GM19035 (cell line): ENCODE measurements around the gene KCNQ5.

Experiments
- ATAC-seq: cut with Tn5 transposase; IDR thresholded peaks from one replicate; pipeline ENCODE4 v1.9.1; 2021; ENCODE audit not compliant: unreplicated experiment

KCNQ5 gene

GRCh38 chr6:72639920-72640614 is 18.2 kb downstream of the KCNQ5 start:
- ATAC-seq = no peak

DNA sequence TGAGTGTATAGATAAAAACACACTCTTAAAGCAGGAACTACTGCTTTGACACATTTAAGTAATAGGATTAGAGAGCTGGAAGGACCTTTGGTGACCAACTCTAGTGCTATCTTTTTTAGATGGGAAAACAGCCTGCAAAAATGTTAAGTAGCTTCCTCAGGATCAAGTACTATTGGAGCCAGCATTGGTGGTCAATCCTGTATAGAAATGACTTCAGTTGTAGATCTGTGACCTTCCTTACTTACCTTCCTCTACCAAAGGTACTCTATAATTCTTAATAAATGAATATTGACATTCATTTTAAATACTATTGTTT is 18.7 kb downstream of the KCNQ5 start:
- ATAC-seq = no peak

GRCh38 chr6:72642435-72642834 is 20.6 kb downstream of the KCNQ5 start:
- ATAC-seq = peak; percentile 41

GRCh38 chr6:72643214-72643613 is 21.4 kb downstream of the KCNQ5 start:
- ATAC-seq = no peak

DNA sequence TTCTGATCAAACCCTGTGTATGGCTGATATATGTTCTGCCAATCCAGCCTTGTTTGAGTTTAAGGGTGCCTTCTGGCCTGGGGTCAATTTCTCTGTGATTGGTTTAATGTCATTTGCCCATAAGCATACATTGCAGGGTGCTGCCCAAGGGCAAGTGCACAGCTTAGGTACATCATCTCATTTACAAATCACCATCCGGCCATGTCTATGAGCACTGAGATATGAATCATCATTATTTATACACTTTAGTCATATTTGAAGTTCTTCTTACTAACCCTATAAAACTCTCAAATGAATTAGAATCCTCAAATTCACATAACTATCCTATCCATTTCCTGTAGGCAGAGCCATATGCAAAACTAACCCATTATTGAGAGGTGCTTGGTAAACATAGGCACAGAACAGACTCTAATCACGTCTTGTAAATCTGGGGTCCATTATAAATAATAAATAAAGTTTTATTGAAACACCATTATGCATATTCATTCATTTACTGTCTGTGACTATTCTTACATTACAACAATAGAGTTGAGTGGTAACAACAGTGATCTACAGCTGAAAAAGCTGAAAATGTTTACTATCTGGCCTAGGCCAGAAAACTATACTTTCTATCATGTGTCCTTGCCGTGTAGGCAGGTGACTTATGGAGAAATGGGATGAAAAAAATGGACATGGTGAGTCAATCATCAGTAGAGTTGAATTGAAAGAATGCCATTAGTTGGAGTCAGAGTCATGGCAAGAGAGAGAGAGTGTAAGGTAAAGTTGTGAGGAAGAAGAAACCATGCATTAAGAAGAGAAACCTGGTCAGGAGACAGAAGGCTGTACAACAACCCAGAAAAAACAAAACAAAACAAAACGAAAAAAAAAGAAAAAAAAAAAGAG is 25.0 kb downstream of the KCNQ5 start:
- no peak for ATAC-seq

DNA sequence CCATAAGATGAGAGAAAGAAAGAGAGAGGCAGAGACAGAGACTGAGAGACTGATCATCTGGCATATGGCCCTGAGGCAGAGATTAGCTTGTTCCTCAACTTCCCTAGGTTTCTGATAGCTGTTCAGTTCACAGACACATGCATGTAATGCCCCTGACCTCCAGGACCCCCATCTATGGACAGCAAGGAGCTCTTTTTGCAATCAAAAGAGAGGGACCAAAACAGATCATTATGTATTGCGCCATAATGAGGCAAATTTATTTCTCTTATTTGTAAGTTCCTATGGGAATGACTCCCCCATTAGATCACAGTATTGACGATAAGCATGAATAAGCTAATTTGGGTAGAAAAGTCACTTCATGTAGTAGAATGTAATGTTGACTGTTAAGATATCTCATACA is 25.6 kb downstream of the KCNQ5 start:
- ATAC-seq = no peak

DNA sequence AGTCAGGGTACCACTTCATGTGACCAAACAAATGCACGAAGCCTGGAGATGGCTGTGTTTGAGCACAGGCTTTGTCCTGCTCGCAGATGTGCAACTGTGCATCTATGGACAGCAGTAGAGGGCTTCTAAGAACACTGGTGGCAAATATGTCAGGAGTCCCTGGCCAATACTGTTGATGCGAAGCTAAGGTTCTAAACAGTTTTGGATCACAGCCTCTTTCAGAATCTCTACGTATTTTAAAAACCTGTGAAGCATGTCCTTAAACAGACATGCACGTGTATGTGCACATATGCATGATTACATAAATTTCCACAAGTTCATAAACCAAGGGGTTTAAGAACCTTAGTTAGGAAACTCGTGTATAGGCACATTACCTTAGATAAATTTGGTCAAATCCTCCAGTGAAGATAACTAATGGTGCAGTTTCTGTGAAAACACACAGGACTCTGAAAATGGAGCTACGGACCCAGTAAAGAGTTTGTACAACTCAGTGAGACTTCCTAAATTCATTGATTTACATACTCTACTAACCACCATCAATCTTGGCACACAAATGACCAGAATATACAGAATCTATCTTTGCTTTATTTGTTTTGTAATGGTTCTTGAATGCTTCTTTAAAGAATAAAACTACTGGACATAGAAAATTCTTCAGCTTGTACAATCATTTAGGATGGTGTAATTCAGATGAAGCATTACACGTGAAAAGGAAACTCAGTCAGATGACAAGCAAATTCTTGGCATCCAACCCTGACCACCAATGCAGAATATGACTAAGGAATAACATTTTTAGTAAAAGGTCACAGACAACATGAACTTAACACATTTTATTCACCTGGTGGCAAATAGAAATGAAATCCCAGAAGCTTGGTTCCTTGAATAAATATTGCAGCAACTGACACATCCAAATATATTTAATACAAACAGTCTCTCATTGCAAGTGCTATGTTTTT is 27.4 kb downstream of the KCNQ5 start:
- ATAC-seq = peak; percentile 63

DNA sequence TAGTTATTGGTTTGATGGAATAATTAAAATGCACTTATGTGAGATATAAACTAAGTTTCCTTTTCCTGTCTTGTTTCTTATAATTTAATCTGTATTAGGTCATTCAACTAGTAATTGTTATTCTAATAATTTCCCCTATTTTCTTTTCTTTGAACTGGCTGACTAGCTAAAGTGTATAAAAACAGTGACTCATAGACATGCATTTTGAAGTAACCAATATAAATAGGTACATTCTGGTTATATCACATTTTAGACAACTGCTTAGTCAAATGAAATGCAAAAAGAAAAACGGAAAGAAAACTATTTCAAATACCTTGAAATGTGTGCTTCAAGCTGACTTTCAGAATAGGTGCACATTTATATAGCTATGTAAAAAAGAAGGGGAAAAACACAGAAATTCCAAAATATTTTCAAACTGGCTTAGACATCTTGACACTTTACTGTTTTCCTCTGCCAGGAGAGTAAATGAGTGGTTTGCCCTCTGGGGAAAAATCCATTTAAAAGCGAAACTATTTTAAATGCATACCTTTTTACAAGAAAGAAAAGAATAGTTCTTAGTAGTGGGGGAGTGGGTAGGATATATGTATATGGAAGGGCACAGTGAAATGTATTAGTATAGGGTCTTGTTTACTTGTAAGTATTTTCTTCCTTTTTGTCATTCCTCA is 28.3 kb downstream of the KCNQ5 start:
- no peak for ATAC-seq

DNA sequence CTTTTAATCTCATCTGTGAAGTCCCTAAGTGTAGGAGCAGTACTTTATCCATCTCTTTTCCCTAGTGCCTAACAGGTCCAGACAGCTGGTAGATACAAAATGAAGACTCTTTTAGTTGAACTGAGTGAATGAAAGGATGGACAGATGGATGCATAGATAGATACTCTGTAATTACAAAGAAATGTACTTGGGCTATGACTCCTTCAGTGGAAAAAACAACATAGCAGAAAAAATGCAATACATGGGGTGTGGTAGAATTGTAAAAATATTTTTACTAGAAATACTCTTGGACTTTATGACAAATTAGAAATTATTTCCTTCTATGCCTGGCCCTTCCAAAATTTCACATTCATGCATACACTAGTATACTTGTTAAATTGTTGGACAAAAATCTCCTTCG is 29.3 kb downstream of the KCNQ5 start:
- ATAC-seq = no peak

GRCh38 chr6:72651967-72652956 is 30.4 kb downstream of the KCNQ5 start:
- ATAC-seq = no peak

DNA sequence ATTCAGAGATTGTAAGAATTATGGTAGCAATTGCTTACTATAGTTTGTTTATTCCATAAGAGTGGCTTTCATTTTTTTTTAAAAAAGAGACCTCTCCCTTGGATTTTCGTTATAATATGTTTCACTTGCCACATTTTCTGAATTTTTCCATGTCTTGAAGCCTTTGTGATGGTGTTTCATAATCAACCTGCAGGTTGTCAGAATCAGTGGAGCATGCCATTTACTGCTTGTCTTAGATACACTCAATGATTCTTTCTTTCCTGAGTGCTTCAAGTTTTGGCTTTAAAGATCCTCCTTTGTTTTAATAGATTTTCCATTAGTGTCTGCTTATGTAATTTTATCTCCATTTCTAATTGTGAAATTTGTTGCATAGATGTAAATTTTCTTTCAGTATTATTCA is 31.2 kb downstream of the KCNQ5 start:
- no peak for ATAC-seq

DNA sequence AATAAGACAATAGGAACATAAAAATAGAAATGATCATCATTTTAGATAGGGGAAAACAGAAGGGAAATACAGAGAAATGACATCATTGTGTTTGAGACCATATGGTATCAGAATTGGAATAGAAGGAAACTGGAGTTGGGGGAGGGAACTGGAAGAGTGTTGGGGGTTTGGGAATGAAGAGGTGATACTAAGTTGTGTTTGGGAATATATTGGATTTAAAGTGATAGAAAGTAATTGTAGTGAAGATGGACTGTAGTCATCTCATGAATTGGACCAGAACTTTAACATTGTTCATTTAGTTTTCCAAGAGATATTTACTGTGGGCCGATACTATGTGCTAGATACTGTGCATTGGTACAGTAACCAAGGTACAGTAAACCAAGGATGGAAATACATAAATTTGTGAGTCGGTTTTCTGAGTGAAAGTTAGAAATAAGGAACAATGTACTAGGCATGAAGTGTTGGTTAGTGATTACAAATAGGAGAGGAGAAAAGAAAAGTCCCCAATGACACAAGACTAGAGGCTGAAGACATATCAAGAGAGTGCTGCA is 32.3 kb downstream of the KCNQ5 start:
- peak; percentile 62 for ATAC-seq

DNA sequence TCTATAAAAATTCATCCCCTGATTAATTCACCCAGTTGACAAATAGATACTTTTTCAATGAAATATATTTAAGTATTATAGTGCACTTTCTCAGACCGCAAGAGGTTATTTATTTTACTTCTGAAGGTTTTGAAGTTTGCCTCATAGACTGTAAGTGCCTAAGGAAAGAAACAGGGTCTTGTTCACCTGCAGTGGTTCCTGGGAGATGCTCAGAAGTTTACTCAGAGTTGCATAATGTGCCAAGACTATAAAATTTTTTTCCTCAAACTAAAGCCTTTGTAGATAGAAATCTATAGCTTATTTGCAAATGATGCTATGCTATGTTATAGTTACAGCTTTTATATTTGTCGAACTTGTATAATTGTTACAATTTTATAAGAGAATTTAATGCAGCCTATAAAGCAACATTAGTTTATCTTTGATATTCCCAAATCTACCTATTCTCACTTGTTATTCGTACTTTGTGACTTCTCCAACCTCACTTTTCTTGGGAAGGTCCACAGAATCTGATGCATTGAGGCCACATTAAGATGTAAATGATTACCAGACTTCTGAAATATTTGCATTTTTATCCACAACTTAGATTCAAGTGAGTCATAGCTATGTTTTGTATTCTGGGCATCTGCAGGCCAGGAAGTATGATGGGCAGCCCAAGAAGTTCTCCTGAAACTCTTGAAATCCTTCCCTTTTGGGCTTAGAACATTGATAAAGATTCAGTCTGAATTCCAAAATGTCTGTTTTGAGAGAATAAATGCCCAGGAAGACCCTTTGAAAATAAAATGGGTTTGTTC is 35.7 kb downstream of the KCNQ5 start:
- ATAC-seq = no peak

DNA sequence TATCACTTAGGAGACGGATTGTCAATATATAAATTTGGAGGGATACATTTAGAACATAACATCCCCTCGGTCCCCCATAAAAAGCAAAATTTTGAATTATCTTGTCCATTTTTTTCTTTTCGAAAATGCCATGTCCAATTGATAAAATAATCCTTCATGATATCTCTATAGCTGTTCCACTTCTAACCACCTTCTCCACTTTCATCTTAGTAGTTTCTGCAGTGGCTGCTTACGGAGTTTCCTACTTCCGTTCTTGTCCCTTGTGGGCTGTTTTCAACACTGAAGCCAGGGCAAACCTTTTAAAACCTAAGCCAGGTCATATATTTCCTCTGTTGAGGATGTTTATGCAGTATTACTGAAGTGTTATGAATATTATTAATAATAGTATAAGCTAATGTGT is 37.9 kb downstream of the KCNQ5 start:
- no peak for ATAC-seq

- ATAC-seq = no peak
Measured at GRCh38 chr6:72661411-72661810, 39.5 kb downstream of the KCNQ5 start.

- ATAC-seq = no peak
Measured at GRCh38 chr6:72665599-72665998, 43.7 kb downstream of the KCNQ5 start.

- ATAC-seq = no peak
Measured at GRCh38 chr6:72669324-72669723, 47.5 kb downstream of the KCNQ5 start.

DNA sequence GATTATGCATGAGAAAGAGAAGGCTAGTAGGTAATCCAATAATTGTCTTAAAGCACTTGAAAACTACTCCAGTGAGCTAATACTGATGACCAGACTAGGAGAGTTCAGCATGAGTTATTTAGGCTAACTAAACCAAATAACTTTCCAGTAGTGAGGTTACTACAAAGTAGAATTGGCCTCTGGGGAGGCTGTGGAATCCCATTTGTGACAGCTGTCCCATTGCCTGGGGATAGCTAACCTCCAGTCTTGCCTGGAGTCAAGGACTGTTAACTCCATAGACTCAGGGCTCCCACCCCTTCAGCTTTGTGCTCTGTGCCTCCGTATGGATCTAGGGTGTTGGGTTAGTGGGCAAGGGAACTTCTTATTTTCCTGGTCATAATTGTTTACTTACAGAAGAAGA is 51.0 kb downstream of the KCNQ5 start:
- ATAC-seq = no peak

DNA sequence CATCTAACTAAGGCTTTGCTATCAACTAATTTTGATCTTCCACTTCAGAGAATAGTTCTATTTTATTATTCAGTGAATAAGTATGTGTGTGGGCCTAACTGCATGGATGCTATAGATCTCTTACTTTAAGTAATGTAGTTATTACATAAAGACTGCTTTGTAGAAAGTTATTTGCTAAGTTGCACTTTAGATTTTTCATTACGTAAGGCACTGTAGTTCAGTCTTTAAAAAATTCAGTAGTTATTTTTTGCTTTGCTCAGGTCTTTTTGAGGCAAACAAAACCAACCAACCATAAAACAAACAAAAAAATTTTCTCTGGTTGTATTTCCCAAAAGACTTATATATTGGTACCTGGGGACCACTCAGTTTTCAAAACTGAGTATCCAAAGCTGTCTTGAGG is 53.0 kb downstream of the KCNQ5 start:
- no peak for ATAC-seq
